ENCODE results near the gene EDNRA. TPM values are rescaled to one million over a fixed set of nuclear protein-coding genes. Genes with fewer than 3 reads are reported as not detected.

The EDNRA gene
- total RNA-seq, 3 donors from 2014 or later = 2.6 to 11.1 (median 5.2) TPM

GRCh38 chr4:147515220-147515936 is 34.5 kb downstream of the EDNRA start:
- H3K9me3 ChIP-seq = no peaks in the 10 kb centered on the region
- TF ChIP-seq POLR2A (IDR thresholded peaks at IDR 0.05) (no peak), POLR2AphosphoS5 (IDR thresholded peaks at IDR 0.05) (no peak)
- TF ChIP-seq, protein P1, sequence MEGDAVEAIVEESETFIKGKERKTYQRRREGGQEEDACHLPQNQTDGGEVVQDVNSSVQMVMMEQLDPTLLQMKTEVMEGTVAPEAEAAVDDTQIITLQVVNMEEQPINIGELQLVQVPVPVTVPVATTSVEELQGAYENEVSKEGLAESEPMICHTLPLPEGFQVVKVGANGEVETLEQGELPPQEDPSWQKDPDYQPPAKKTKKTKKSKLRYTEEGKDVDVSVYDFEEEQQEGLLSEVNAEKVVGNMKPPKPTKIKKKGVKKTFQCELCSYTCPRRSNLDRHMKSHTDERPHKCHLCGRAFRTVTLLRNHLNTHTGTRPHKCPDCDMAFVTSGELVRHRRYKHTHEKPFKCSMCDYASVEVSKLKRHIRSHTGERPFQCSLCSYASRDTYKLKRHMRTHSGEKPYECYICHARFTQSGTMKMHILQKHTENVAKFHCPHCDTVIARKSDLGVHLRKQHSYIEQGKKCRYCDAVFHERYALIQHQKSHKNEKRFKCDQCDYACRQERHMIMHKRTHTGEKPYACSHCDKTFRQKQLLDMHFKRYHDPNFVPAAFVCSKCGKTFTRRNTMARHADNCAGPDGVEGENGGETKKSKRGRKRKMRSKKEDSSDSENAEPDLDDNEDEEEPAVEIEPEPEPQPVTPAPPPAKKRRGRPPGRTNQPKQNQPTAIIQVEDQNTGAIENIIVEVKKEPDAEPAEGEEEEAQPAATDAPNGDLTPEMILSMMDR (IDR thresholded peaks at IDR 0.05) = no peak
- no peak overlapping the region for H3K4me3 ChIP-seq
- DNase-seq (ENCODE audit: low spot score in 2 of 2) = no peak
- H3K27ac ChIP-seq = no peak overlapping the region
- intact Hi-C loops (cut with DNase I; ENCODE audit: low total_unique reads) = no loop called here
- no peaks in the 10 kb centered on the region for H3K4me1 ChIP-seq
- no peaks in the 10 kb centered on the region for H3K27me3 ChIP-seq
- no peaks in the 10 kb centered on the region for H3K36me3 ChIP-seq

GRCh38 chr4:147516133-147516532 is 35.2 kb downstream of the EDNRA start:
- no peak overlapping the region for H3K27ac ChIP-seq
- intact Hi-C loops (cut with DNase I; ENCODE audit: low total_unique reads) = no loop called here
- TF ChIP-seq POLR2A (IDR thresholded peaks at IDR 0.05) = no peak
- no peak for TF ChIP-seq POLR2AphosphoS5 (IDR thresholded peaks at IDR 0.05)
- TF ChIP-seq, protein P1 (IDR thresholded peaks at IDR 0.05) = no peak
- H3K36me3 ChIP-seq = no peaks in the 10 kb centered on the region
- no peaks in the 10 kb centered on the region for H3K9me3 ChIP-seq
- no peaks in the 10 kb centered on the region for H3K27me3 ChIP-seq
- no peaks in the 10 kb centered on the region for H3K4me1 ChIP-seq
- no peak overlapping the region for H3K4me3 ChIP-seq
- no peak for DNase-seq (ENCODE audit: low spot score in 2 of 2)

- no peak for DNase-seq (ENCODE audit: low spot score in 2 of 2)
- no peaks in the 10 kb centered on the region for H3K27me3 ChIP-seq
- no peak for TF ChIP-seq POLR2AphosphoS5 (IDR thresholded peaks at IDR 0.05)
- no peak for TF ChIP-seq POLR2A (IDR thresholded peaks at IDR 0.05)
- TF ChIP-seq, protein P1 (IDR thresholded peaks at IDR 0.05) = no peak
- H3K27ac ChIP-seq = no peak overlapping the region
- no peaks in the 10 kb centered on the region for H3K4me1 ChIP-seq
- no peaks in the 10 kb centered on the region for H3K9me3 ChIP-seq
- H3K36me3 ChIP-seq = no peaks in the 10 kb centered on the region
- no peak overlapping the region for H3K4me3 ChIP-seq
- intact Hi-C loops (cut with DNase I; ENCODE audit: low total_unique reads) = no loop called here
Observed at GRCh38 chr4:147518086-147518485, 37.2 kb downstream of the EDNRA start.

DNA sequence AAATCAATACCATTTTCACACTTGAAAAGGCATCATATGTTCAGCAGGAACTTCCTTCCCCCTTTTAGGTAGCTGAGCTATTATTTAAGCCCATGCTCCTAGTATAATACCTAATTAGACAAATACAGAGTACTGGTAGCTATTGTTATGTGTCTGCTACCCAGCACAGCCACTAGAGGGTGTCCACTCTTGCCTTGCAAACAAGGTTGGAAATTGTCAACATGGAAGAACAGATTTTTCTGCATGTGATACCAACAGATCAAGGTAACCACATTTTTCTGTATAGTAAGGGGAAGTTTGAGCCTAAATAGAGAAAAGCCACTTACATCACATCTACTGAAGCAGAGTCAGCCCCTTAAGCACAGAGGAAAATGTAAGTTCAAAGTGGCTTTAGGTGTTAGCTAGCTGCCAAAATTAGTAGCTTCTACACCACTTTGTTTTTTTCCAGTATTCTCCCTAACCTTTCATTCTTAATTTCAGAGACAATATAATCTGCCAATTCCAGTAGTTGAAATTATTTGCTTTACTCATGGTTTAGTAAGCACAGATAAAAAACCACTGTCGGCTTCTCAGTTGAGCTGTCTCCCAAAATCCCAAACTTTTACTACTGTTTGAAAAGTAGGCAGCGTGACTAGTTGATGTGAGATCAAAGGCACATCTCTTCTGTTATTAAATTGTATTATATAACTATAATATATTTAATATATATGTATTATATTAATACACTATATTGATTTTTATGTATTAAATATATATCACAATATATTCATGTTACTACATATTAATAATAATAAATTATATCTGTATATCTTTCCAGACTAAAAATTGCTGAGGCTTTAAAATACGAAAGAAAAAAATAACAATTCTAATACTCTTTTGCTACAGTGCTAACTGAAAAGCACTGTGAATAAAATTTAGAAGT is 38.2 kb downstream of the EDNRA start:
- intact Hi-C loops (cut with DNase I; ENCODE audit: low total_unique reads) = no loop called here
- H3K36me3 ChIP-seq = no peaks in the 10 kb centered on the region
- DNase-seq (ENCODE audit: low spot score in 2 of 2) = no peak
- no peak overlapping the region for H3K4me3 ChIP-seq
- H3K4me1 ChIP-seq = no peaks in the 10 kb centered on the region
- H3K27me3 ChIP-seq = no peaks in the 10 kb centered on the region
- H3K27ac ChIP-seq = no peak overlapping the region
- TF ChIP-seq POLR2A (IDR thresholded peaks at IDR 0.05) = no peak
- TF ChIP-seq POLR2AphosphoS5 (IDR thresholded peaks at IDR 0.05) = no peak
- TF ChIP-seq, protein P1 (IDR thresholded peaks at IDR 0.05) = peak in 2 of 3 donors; percentile 69 to 71
- no peaks in the 10 kb centered on the region for H3K9me3 ChIP-seq

GRCh38 chr4:147524601-147525000 is 43.7 kb downstream of the EDNRA start:
- H3K27ac ChIP-seq = no peak overlapping the region
- no peaks in the 10 kb centered on the region for H3K4me1 ChIP-seq
- H3K4me3 ChIP-seq = no peak overlapping the region
- no peaks in the 10 kb centered on the region for H3K27me3 ChIP-seq
- TF ChIP-seq, protein P1 (IDR thresholded peaks at IDR 0.05) = no peak
- no peak for TF ChIP-seq POLR2A (IDR thresholded peaks at IDR 0.05)
- no peak for TF ChIP-seq POLR2AphosphoS5 (IDR thresholded peaks at IDR 0.05)
- H3K9me3 ChIP-seq = no peaks in the 10 kb centered on the region
- no peaks in the 10 kb centered on the region for H3K36me3 ChIP-seq
- no peak for DNase-seq (ENCODE audit: low spot score in 2 of 2)
- intact Hi-C loops (cut with DNase I; ENCODE audit: low total_unique reads) = no loop called here

All from breast epithelium (tissue), 4 donors.